T-helper 1 cell treated with Interleukin-12 subunit alpha and Interleukin-12 subunit beta and Interleukin-4 antibody, amounts not matched to agents 30 μg/mL and 1 μg/mL, for 36 hours (primary cell): ENCODE measurements around the gene ZNRD2.
A peak's percentile ranks its signal among the peaks of the same experiment; 100 is the strongest.

Experiments used
- H3K27ac Mint-ChIP-seq: one replicate; pipeline ENCODE4 v1.8.0; 2021; ENCODE audit warnings: mild to moderate bottlenecking, mixed read lengths
- H3K27me3 Mint-ChIP-seq: one replicate; pipeline ENCODE4 v1.8.0; 2021; ENCODE audit warnings: low read depth, mixed read lengths
- H3K36me3 Mint-ChIP-seq: one replicate; pipeline ENCODE4 v1.8.0; 2021; ENCODE audit warnings: low read depth, mixed read lengths
- H3K4me1 Mint-ChIP-seq: one replicate; pipeline ENCODE4 v1.8.0; 2021; ENCODE audit warnings: low read depth, mixed read lengths
- H3K4me3 Mint-ChIP-seq: one replicate; pipeline ENCODE4 v1.8.0; 2021; ENCODE audit warnings: mild to moderate bottlenecking, moderate library complexity, mixed read lengths
- H3K9me3 Mint-ChIP-seq: one replicate; pipeline ENCODE4 v1.8.0; 2021; ENCODE audit warnings: mixed read lengths

ZNRD2 gene

GRCh38 chr11:65571940-65572339 lies 1.7 kb downstream of the ZNRD2 start:
- Mint-ChIP-seq H3K36me3 (peaks cover 22% of the 10 kb centered on the region), H3K27me3 (no peaks in the 10 kb centered on the region), H3K4me3 (peak overlapping the region; percentile 99), H3K27ac (peak overlapping the region; percentile 100), H3K9me3 (no peaks in the 10 kb centered on the region), H3K4me1 (peaks cover 55% of the 10 kb centered on the region)

- no peaks in the 10 kb centered on the region for H3K9me3 Mint-ChIP-seq
- H3K27ac Mint-ChIP-seq = peak within 1 kb of the TSS; percentile 100
- peaks cover 53% of the 10 kb centered on the region for H3K4me1 Mint-ChIP-seq
- peak within 1 kb of the TSS; percentile 99 for H3K4me3 Mint-ChIP-seq
- H3K36me3 Mint-ChIP-seq = peaks cover 22% of the 10 kb centered on the region
- H3K27me3 Mint-ChIP-seq = no peaks in the 10 kb centered on the region
Observed at GRCh38 chr11:65572356-65573051, 2.2 kb downstream of the ZNRD2 start, which contains the start of gene FAM89B. FAM89B (plus strand) TSS chr11:65572538; CDS start chr11:65572670, 132 bp downstream.

- peaks cover 22% of the 10 kb centered on the region for H3K36me3 Mint-ChIP-seq
- peak overlapping the region; percentile 85 for H3K4me3 Mint-ChIP-seq
- no peaks in the 10 kb centered on the region for H3K9me3 Mint-ChIP-seq
- peak overlapping the region; percentile 86 for H3K27ac Mint-ChIP-seq
- peaks cover 54% of the 10 kb centered on the region for H3K4me1 Mint-ChIP-seq
- H3K27me3 Mint-ChIP-seq = no peaks in the 10 kb centered on the region
Observed at GRCh38 chr11:65573391-65574079, 3.3 kb downstream of the ZNRD2 start.

DNA sequence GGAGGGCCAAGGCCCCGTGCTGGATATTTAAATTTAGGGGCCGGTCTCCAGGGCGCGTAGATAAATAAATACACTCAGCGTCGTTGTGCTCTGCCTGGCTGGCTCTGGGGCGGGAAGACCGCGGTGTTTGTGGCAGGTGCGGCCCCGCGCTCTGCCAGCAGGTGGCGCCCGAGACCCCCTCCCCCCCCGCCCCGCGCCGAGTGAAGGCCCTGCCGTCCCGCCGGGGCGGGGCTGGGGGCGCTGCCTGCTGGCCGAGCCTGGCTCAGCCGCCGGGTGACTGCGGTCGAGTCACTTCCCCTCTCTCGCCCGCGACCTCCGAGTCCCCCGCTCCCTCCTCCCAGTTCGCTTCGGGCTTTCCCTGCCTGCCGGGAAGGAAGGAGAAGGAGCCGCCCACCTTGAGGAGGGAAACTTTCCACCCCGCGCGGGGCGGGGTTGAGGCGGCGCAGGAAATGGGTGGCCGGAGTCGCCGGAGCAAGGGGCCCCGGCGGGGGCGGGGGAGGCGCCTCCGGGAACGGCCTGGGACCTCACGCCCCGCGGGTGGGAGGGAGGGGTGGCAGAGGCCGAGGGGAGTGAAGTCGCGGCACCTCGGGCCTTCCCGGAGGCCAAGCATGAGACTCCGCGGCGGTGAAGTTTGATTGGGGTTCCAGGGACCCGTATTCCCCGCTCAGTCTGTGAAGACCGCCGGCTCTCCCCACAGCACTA lies 4.0 kb downstream of the ZNRD2 start:
- no peaks in the 10 kb centered on the region for H3K27me3 Mint-ChIP-seq
- peak overlapping the region; percentile 91 for H3K27ac Mint-ChIP-seq
- H3K36me3 Mint-ChIP-seq = peaks cover 22% of the 10 kb centered on the region
- H3K4me3 Mint-ChIP-seq = peak overlapping the region; percentile 87
- H3K4me1 Mint-ChIP-seq = peaks cover 49% of the 10 kb centered on the region
- H3K9me3 Mint-ChIP-seq = no peaks in the 10 kb centered on the region

DNA sequence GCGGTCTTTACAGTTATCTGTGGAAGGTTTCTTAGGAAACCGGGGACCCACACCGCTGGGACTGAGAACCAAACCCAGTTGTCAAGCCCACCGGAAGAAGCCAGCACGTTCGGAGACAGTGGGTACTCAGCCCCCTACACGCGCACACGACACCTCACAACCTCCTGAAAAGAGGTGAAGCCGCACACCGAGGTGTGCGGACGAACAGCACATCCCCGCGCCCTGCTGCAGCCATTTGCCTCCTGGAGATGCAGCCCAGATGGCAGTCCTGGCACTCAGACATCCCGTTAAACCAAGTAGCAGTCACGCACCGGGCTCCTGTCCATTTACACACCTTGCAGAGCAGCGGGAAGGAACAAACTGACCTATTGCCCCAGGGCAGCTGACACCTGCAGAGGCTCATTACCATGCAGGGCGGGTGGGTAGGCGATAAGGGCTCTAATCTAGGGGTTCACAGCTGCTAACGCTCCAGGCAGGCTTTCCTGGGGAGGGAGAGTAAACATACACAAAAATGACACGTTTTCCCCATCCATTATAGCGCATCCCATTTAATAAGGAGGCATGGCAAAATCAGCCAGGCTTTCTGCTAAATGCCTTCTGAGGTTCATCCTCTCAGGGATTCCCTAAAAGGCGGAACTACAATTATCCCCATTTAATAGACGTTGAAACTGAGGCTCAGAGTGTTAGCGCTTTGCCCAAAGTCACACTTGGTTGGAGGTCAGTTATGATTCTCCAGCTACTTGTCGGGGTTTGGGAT lies 4.7 kb downstream of the ZNRD2 start:
- peaks cover 26% of the 10 kb centered on the region for H3K36me3 Mint-ChIP-seq
- H3K9me3 Mint-ChIP-seq = no peaks in the 10 kb centered on the region
- peaks cover 44% of the 10 kb centered on the region for H3K4me1 Mint-ChIP-seq
- H3K27me3 Mint-ChIP-seq = no peaks in the 10 kb centered on the region
- H3K4me3 Mint-ChIP-seq = peak overlapping the region; percentile 87
- peak overlapping the region; percentile 91 for H3K27ac Mint-ChIP-seq

GRCh38 chr11:65575568-65576231 lies 5.4 kb downstream of the ZNRD2 start, which contains the start of gene EHBP1L1:
EHBP1L1 (plus strand) TSS chr11:65576053; CDS start chr11:65576303, 250 bp downstream.
- peaks cover 41% of the 10 kb centered on the region for H3K4me1 Mint-ChIP-seq
- peak within 1 kb of the TSS; percentile 87 for H3K4me3 Mint-ChIP-seq
- no peaks in the 10 kb centered on the region for H3K27me3 Mint-ChIP-seq
- peaks cover 28% of the 10 kb centered on the region for H3K36me3 Mint-ChIP-seq
- peak within 1 kb of the TSS; percentile 91 for H3K27ac Mint-ChIP-seq
- H3K9me3 Mint-ChIP-seq = no peaks in the 10 kb centered on the region

- Mint-ChIP-seq H3K4me1 (peaks cover 41% of the 10 kb centered on the region), H3K4me3 (peak overlapping the region; percentile 87), H3K9me3 (no peaks in the 10 kb centered on the region), H3K27ac (peak overlapping the region; percentile 77), H3K36me3 (peaks cover 29% of the 10 kb centered on the region), H3K27me3 (no peaks in the 10 kb centered on the region)
Observed at GRCh38 chr11:65576232-65576866, 6.1 kb downstream of the ZNRD2 start.

- H3K4me3 Mint-ChIP-seq = peak overlapping the region; percentile 87
- H3K9me3 Mint-ChIP-seq = no peaks in the 10 kb centered on the region
- no peaks in the 10 kb centered on the region for H3K27me3 Mint-ChIP-seq
- peaks cover 33% of the 10 kb centered on the region for H3K36me3 Mint-ChIP-seq
- peak overlapping the region; percentile 83 for H3K27ac Mint-ChIP-seq
- H3K4me1 Mint-ChIP-seq = peaks cover 34% of the 10 kb centered on the region
Observed at GRCh38 chr11:65576867-65577755, 6.8 kb downstream of the ZNRD2 start.

GRCh38 chr11:65577756-65578109 lies 7.5 kb downstream of the ZNRD2 start:
- Mint-ChIP-seq H3K27ac (peak overlapping the region; percentile 83), H3K36me3 (peaks cover 33% of the 10 kb centered on the region), H3K4me3 (peak overlapping the region; percentile 77), H3K9me3 (no peaks in the 10 kb centered on the region), H3K4me1 (peaks cover 36% of the 10 kb centered on the region), H3K27me3 (no peaks in the 10 kb centered on the region)

- peak overlapping the region; percentile 83 for H3K27ac Mint-ChIP-seq
- no peaks in the 10 kb centered on the region for H3K27me3 Mint-ChIP-seq
- no peaks in the 10 kb centered on the region for H3K9me3 Mint-ChIP-seq
- peak overlapping the region; percentile 77 for H3K4me3 Mint-ChIP-seq
- peaks cover 34% of the 10 kb centered on the region for H3K4me1 Mint-ChIP-seq
- peaks cover 34% of the 10 kb centered on the region for H3K36me3 Mint-ChIP-seq
Observed at GRCh38 chr11:65578134-65578533, 7.9 kb downstream of the ZNRD2 start.

DNA sequence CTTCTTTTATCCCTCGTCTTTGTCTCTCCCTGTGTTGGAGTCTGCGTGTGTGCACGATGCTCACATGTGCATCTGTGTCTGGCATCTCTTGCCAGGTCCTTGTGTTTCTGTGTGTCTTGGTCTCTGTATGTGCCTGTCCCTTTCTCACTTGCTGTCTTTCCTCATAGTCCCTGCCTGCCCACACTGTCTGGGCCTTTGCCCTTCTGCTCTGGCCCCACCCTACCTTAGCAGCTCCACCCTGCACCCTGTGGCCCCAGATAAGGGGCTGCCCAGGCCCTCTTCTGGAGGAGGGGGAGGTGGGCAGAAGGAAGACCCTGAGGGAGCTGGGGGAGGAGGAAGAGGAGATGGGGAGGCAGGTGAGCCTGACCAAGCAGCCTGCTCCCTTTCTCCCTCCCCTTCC lies 8.4 kb downstream of the ZNRD2 start:
- Mint-ChIP-seq H3K4me1 (peaks cover 36% of the 10 kb centered on the region), H3K27me3 (no peaks in the 10 kb centered on the region), H3K36me3 (peaks cover 30% of the 10 kb centered on the region), H3K9me3 (no peaks in the 10 kb centered on the region), H3K27ac (peak overlapping the region; percentile 83), H3K4me3 (peak overlapping the region; percentile 77)

DNA sequence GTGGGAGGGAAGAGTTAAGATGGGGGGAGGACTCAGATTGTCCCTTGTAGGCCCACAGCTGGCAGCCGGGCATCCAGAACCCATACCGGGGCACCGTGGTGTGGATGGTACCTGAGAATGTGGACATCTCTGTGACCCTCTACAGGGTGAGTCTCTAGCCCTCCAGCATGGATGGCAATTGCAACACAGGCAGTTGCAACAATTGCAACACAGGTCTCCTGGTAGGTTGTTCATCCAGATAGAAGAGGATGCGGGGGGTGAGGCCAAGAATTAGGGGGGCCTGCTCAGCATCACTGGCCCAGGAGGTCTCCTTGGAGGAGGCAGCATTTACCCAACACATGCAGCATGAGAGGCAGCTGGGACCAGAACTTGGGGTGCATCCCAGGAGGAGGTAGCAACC lies 9.0 kb downstream of the ZNRD2 start:
- peak overlapping the region; percentile 15 for H3K27ac Mint-ChIP-seq
- peaks cover 37% of the 10 kb centered on the region for H3K4me1 Mint-ChIP-seq
- H3K4me3 Mint-ChIP-seq = peak overlapping the region; percentile 14
- peaks cover 32% of the 10 kb centered on the region for H3K36me3 Mint-ChIP-seq
- no peaks in the 10 kb centered on the region for H3K27me3 Mint-ChIP-seq
- H3K9me3 Mint-ChIP-seq = no peaks in the 10 kb centered on the region
